Ureter (tissue), 1 donor: Measurements from ENCODE around the gene SMYD2. TPM values are rescaled to one million over a fixed set of nuclear protein-coding genes. Genes with fewer than 3 reads are reported as not detected.

Experiments used
- DNase-seq: peaks from one replicate; pipeline ENCODE4 v3.0.0-alpha.2; 2020; ENCODE audit warnings: low spot score
- total RNA-seq: library from RNA; stranded (reverse); gene quantifications from one replicate; pipeline ENCODE4 v1.2.4, GENCODE V29; 2023
- donor health status: DM: yes; HTN: yes; CAD: no.

The SMYD2 gene
- total RNA-seq, 1 donor from 2014 or later, result 48.8 TPM

GRCh38 chr1:214360525-214361164, 79.7 kb downstream of the SMYD2 start:
- no peak for DNase-seq

- DNase-seq, result no peak
These were observed 80.7 kb downstream of the SMYD2 start for GRCh38 chr1:214361636-214362035.

DNA sequence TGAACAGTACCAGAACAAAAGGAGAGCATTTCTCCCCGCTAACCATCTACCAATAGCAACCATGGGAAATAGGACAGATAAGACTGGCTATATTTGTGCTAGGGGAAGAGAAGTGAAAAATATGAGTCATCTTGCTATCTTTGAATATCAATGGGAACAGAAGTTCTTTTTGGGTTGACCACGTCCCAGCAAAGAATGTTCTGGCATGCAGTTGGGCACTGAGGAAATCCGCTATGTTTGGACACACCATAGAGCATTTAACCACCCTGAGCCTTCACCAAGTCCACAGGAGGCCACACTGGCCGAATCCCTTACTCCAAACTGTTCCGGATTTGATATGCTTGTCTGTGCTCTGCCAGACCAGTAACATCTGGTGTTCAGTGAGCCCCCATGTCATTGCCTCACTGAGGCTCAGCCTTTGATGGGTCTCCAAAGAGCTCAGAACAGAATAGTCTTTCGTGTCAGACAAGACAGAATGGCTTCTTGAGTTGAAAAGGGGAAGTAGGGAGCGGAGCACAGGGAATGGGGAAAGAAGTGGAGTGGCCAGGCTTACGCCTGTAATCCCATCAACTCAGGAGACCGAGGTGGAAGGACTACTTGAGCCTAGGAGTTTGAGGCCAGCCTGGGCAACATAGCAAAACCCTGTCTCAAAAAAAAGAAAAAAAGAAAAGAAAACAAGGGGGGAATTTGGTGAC, 81.4 kb downstream of the SMYD2 start:
- DNase-seq, result no peak

- no peak for DNase-seq
These were observed 82.4 kb downstream of the SMYD2 start for GRCh38 chr1:214363386-214363785.

GRCh38 chr1:214364386-214364785, 83.4 kb downstream of the SMYD2 start:
- DNase-seq, result no peak

DNA sequence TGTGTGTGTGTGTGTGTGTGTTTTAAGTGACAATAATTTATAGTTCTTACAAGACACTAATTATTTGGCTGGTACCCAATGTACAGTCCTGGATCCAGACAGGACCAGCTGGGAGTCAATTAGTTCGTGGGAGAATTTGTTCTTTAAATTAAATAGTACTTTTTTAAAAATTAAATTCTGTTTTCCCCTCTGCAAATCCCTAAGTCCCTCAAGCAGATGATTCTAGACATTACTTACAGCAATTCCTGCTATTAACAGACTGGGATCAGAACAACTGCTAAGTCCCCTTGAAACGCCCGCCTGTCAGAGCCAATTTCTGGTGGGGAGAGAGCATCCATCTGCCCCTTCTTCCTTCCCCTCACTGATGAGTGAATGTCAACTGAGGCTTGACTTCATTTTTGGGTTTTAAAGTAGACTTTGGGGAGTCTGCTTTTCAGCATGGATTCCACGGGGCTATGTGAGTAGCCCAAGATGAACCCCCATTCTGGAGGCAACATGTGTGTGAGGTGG, 83.9 kb downstream of the SMYD2 start:
- DNase-seq, result no peak

- no peak for DNase-seq
These were observed 86.9 kb downstream of the SMYD2 start for GRCh38 chr1:214367841-214368240.

DNA sequence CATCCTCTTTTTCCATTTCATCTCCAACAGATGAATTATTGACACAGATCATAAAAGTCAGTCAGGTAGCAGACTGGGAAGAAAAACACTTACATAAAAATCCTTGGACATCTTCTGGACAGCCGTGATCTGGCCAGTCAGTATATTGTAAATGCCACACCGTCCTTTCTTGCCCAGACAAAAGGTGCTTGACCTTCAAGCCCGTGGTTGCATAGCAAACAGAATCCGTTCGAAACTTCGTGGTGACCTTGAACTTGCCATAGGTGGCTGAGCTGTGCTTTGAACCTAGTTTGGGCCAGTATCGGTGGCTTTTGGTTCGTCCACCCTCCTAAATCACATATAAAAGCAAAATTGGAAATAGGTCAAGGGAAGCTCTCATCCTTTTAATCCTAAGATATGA, 88.4 kb downstream of the SMYD2 start:
- no peak for DNase-seq

DNA sequence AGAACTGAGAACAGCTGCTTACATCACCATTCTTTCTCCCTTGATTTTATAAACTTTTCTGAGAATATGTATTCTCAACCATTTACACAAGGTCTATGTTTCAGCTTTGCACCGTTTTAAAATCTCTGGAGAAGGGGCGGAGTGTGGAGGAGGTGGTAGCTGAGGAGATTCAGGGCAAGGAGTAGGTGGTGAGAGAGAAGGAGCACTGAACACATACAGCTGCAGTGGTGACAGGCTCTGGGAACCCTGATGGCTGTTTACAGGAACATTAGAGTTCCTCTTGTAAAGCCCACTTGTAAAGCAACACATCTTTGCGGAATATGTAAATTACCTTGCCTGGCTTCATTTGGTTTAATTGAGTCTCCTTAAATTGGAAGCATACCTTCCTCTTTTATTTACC, 89.7 kb downstream of the SMYD2 start:
- no peak for DNase-seq

- DNase-seq, result no peak
These were observed 91.1 kb downstream of the SMYD2 start for GRCh38 chr1:214372092-214372491.

DNA sequence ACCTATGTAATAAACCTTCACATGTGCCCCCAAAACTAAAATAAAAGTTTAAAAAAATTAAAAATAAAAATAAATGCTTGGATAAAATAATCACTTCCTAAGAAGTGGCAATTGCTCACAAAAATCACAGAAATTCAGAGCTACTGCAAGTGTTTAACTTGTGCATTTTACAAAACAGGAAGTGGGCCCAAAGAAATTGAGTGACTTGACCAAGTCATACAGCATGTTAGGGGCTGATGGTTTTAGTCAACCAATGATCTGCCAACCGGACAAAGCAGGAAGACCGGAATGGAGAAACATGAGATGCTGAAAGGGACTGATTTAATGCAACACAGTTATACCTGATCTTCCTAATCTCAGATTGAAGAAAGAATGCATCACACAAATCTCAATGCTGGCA, 96.5 kb downstream of the SMYD2 start:
- DNase-seq, result no peak

DNA sequence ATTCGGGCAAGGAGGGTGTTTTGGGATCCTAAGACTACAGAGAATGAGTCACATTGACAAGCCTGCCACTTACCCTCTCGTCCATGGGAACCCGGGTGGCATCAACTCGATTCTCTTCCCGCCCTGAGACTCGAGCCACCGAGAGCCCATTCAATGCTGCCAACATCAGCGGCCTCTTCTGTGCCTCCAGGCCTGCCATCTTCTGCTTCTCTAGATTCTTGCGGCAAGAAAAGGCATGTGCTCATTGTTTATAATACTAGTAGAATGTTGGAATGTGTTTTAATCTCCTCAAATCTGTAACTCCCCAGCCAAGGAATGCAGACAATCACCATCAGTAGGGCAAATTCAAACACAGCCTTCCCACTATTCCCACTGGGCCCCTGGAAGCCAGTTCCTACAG, 96.9 kb downstream of the SMYD2 start:
- DNase-seq, result no peak

DNA sequence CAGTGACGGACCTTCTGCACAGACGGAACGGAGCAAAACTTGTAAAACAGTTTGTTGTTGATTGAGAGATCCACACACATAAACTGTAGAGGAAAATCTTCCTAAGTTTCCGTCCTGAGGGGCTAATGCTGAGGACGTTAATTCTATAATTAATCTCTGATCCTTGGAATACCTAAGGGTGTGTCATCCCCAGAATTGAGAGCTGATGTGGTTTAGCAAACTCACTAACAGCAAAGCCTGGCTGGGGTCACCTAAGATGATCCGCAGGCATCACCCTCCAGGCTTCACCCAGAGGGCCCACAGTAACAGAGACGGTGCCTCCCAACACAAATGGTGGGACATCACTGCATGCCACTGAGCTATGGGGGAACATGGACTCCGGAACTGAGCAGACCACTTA, 97.5 kb downstream of the SMYD2 start:
- DNase-seq, result no peak

GRCh38 chr1:214379236-214379970, 98.4 kb downstream of the SMYD2 start:
- DNase-seq, result no peak

- no peak for DNase-seq
These were observed 99.4 kb downstream of the SMYD2 start for GRCh38 chr1:214380396-214380795.

GRCh38 chr1:214380986-214381695, 100.2 kb downstream of the SMYD2 start:
- DNase-seq, result no peak

GRCh38 chr1:214383381-214384372, 102.7 kb downstream of the SMYD2 start:
- no peak for DNase-seq

DNA sequence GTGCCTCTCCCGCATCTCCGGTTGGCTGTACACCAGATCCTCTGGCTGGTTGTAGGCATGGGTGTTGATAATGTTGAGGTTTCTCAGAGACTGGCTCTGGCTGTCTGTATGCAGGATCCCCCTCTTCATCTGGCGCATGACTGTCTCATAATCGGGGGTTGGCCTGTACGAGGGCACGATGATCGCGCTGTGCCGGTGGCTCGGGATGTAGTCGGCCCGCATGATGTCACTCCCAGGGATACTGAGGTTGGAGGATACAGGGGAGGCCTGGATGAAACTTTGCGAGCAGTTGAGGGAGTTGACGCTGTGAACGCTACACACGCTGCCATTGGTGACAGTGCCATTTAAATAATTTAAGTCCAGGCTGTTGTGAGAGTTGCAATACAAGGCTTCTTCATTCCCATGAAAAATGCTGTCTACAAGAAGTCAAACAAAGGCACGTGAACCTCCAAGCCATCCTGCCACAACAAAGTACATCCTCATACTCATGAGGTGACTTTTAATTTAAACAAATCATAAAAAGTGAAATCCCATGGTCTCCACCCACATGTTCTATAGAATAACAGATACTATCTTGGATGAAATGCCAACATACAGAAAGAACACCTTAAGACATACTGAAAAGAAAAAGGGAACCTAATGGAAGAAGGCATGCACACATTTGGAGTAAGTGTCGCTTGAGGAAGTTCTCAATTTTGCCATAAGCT, 103.6 kb downstream of the SMYD2 start:
- DNase-seq, result no peak

DNA sequence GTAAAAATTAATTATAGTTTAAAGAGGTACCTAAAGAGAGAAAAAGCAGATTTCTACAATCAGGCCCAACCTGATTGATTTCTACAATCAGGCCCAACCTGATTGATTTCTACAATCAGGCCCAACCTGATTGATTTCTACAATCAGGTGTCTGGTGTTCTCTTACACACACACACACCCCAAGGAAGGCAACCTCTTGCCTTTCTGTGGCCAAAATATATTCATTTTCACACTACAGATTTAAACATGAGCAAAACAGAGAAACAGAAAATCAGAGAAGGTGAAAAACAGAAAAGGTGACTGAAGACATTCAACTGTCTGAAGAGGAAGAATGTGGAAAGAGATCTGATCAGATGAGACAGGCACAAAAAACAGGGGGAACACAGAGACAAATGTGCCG, 104.5 kb downstream of the SMYD2 start:
- DNase-seq, result no peak

DNA sequence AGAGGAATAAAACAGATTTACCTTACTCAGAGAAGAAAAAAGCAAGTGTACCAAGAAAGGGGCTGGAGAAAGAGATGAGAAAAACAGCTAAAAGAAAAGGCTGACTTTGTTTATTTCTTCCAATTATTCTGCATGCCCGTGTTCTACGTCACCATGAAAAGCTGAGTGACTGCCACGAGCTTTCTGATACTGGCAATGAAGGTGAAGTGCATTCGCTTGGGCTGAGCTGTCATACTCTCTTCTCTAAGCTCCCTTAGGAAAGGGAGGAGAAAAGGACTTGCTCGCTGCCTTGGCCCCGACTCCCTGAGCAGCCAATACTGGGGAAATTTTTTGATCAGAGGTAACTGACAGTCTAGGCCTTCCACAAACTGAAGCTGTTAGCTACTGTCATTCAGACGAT, 105.4 kb downstream of the SMYD2 start:
- DNase-seq, result no peak
